ENCODE measurements around the gene KRTAP13-2. TPM values are rescaled to one million over a fixed set of nuclear protein-coding genes. Genes with fewer than 3 reads are reported as not detected.

The KRTAP13-2 gene, protein sequence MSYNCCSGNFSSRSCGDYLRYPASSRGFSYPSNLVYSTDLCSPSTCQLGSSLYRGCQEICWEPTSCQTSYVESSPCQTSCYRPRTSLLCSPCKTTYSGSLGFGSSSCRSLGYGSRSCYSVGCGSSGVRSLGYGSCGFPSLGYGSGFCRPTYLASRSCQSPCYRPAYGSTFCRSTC
- total RNA-seq (not detected), polyA plus RNA-seq (1 to 10 TPM; 1.8 to 6.0 (median 2.4) TPM)

DNA sequence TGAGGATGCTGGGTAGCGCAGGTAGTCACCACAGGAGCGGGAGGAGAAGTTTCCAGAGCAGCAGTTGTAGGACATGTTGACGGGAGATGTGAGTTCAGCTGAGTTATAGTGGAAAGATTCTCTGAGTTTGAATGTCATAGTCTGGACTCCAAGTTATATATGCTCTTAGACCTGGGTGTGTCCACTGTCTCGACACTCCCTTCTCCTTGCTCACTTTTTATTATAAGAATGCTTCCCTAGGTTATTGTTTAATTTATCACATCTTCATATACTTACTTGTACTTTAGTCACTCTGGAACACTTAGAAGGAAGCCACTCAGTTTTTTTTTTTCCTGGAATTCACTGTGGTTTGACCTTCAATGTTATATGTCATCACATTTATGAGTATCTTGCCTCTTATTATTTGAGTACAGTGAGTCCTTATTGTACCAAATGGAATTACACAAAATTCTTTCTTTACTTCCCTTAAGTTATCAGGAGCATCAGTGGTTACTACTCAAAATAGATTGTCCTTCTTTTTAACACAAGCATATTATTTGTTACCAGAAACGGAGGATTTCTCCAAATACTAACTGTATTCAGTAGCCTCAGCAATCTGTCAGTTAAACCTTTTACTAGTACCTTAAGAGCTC is at the start of gene KRTAP13-2:
TSS of gene KRTAP13-2 (minus strand) at position 133 of the 632 bp plus-strand sequence. CDS start at position 75, 58 bp downstream.
- intact Hi-C loops (cut with DNase I) = no loop called here
- TF ChIP-seq CTCF (IDR thresholded peaks at IDR 0.05) = no peak
- TF ChIP-seq POLR2A (IDR thresholded peaks at IDR 0.05) = no peak
- no peak for TF ChIP-seq POLR2AphosphoS5 (IDR thresholded peaks at IDR 0.05)
- Histone ChIP-seq H3K9me3 (no peaks in the 10 kb centered on the region), H3K27ac (no peak within 1 kb of the TSS), H3K4me3 (no peak within 1 kb of the TSS), H3K36me3 (no peaks in the 10 kb centered on the region), H3K27me3 (no peaks in the 10 kb centered on the region), H3K4me1 (no peaks in the 10 kb centered on the region)
- WGBS, 2 donors = 54 to 79% methylated on average over 5 of the region's 5 CpGs
- DNase-seq = no peak

- WGBS, 2 donors = 80 to 85% methylated on average over 5 of the region's 5 CpGs
- TF ChIP-seq POLR2AphosphoS5 (IDR thresholded peaks at IDR 0.05) = no peak
Measured at GRCh38 chr21:30415993-30416392, 43.9 kb upstream of the KRTAP13-2 start.

DNA sequence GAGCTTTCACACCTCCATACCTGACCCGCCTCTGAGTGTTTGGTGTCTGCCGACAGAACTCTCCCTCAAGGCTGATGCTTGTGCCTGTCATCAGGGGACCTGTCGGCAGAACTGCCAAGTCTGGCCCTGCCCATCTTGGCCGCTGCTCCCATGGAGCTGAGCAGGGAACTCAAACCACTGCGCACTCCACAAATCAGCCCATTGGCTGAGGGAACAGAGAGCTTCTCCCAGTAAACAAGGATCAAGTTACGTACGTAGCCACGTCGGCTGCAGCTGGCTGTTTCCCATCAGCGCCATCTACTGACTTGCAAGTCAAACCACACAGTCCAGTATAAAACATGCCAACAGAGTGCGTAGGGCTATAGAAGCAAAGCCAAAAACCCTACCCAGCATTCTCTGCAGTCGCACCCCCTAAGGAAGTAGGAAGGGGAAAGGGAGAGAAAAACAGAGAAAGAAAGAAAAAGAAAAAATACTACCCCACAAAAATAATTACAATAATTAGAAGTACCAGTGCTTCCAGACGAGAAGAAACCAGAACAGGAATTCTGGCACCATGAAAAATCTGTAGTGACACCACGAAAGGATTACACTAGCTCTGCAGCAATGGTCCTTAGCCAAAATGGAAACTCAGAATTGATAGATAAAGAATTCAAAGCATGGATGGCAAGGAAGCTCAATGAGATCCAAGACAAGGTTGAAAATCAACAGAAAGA is 36.9 kb upstream of the KRTAP13-2 start:
- intact Hi-C loops (cut with DNase I) = no loop called here
- TF ChIP-seq CTCF (IDR thresholded peaks at IDR 0.05) = peak in 1 of 4 experiments; percentile 13
- no peak for TF ChIP-seq POLR2AphosphoS5 (IDR thresholded peaks at IDR 0.05)
- TF ChIP-seq POLR2A (IDR thresholded peaks at IDR 0.05) = no peak
- no peak for TF ChIP-seq EP300 (IDR thresholded peaks at IDR 0.05)
- Histone ChIP-seq H3K4me3 (no peak overlapping the region), H3K36me3 (no peaks in the 10 kb centered on the region), H3K27me3 (no peaks in the 10 kb centered on the region), H3K9me3 (peaks cover 0 to 2% (median 0%) of the 10 kb centered on the region in 4 donors), H3K4me1 (no peaks in the 10 kb centered on the region), H3K27ac (no peak overlapping the region)
- no peak for DNase-seq
- 19 to 26% methylated on average over 14 of the region's 14 CpGs for WGBS, 2 donors

More at GRCh38 chr21:30415993-30416392, 43.9 kb upstream of the KRTAP13-2 start:
- H3K27me3 ChIP-seq = no peaks in the 10 kb centered on the region
- H3K4me1 ChIP-seq = no peaks in the 10 kb centered on the region
- H3K36me3 ChIP-seq = no peaks in the 10 kb centered on the region
- intact Hi-C loops (cut with DNase I) = no loop called here
- no peak overlapping the region for H3K27ac ChIP-seq
- no peak overlapping the region for H3K4me3 ChIP-seq
- DNase-seq = no peak
- no peaks in the 10 kb centered on the region for H3K9me3 ChIP-seq

DNA sequence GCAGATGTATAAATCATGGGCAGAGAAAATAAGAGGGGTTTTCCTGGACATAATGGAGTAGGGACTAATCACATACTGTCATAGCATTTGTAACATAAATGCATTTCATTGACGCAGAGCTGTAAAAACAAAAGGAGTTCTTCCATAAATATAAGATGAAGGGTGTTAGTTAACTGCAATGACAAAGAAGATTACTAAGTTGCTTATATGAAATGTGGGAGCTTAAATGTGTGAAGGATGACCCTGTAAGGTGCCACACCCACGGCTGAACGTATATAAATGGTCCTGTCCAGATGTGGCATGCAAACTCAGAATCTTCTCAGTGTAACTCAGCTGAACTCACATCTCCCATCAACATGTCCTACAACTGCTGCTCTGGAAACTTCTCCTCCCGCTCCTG is 23.7 kb upstream of the KRTAP13-2 start, which contains the start of gene KRTAP13-1:
TSS of gene KRTAP13-1 (plus strand) at position 301 of the 400 bp plus-strand sequence. CDS start at position 357, 56 bp downstream.
- intact Hi-C loops (cut with DNase I) = no loop called here
- 67 to 73% methylated on average over 4 of the region's 4 CpGs for WGBS, 2 donors
- H3K36me3 ChIP-seq = no peaks in the 10 kb centered on the region

More for the DNA sequence above, 23.7 kb upstream of the KRTAP13-2 start, which contains the start of gene KRTAP13-1:
- no peak within 1 kb of the TSS for H3K4me3 ChIP-seq
- no peaks in the 10 kb centered on the region for H3K27me3 ChIP-seq
- TF ChIP-seq EP300 (IDR thresholded peaks at IDR 0.05) (no peak), POLR2AphosphoS5 (IDR thresholded peaks at IDR 0.05) (no peak), POLR2A (IDR thresholded peaks at IDR 0.05) (no peak), CTCF (IDR thresholded peaks at IDR 0.05) (no peak)
- no peak within 1 kb of the TSS for H3K27ac ChIP-seq
- H3K4me1 ChIP-seq = no peaks in the 10 kb centered on the region
- DNase-seq = no peak
- peaks cover 0 to 3% (median 0%) of the 10 kb centered on the region in 4 donors for H3K9me3 ChIP-seq

Data from sigmoid colon (tissue), 7 donors.